Measurements from ENCODE around the gene TSPAN3.

GRCh38 chr15:77096138-77096537 is 25.2 kb upstream of the TSPAN3 start:
- TF ChIP-seq CTCF (IDR thresholded peaks at IDR 0.05), result no peak
- TF ChIP-seq EZH2 (IDR thresholded peaks at IDR 0.05; ENCODE audit: borderline replicate concordance, insufficient read depth, low read depth, low read length, poor library complexity, severe bottlenecking), result no peak

Measured in B cell (primary cell).